Osteocyte (in vitro differentiated cells): ENCODE data around the gene VASP. TPM values are rescaled to one million over a fixed set of nuclear protein-coding genes. Genes with fewer than 3 reads are reported as not detected.
A peak's percentile ranks its signal among the peaks of the same experiment; 100 is the strongest.

ENCODE experiments used
- DNase-seq: peaks from one replicate; pipeline ENCODE4 v3.0.0; 2021; ENCODE audit warnings: mixed read lengths; ENCODE audit not compliant: unreplicated experiment; ENCODE audit errors: extremely low spot score
- H3K27ac Mint-ChIP-seq: one replicate; pipeline ENCODE4 v1.8.0; 2021; ENCODE audit warnings: mild to moderate bottlenecking, mixed read lengths; ENCODE audit not compliant: unreplicated experiment
- H3K27me3 Mint-ChIP-seq: one replicate; pipeline ENCODE4 v1.8.0; 2021; ENCODE audit warnings: mixed read lengths; ENCODE audit not compliant: unreplicated experiment
- H3K36me3 Mint-ChIP-seq: one replicate; pipeline ENCODE4 v1.8.0; 2021; ENCODE audit warnings: mixed read lengths; ENCODE audit not compliant: unreplicated experiment
- H3K4me1 Mint-ChIP-seq: one replicate; pipeline ENCODE4 v1.8.0; 2021; ENCODE audit warnings: mixed read lengths; ENCODE audit not compliant: unreplicated experiment
- H3K4me3 Mint-ChIP-seq: one replicate; pipeline ENCODE4 v1.8.0; 2021; ENCODE audit warnings: mild to moderate bottlenecking, moderate library complexity, mixed read lengths; ENCODE audit not compliant: unreplicated experiment
- H3K9me3 Mint-ChIP-seq: one replicate; pipeline ENCODE4 v1.8.0; 2021; ENCODE audit warnings: mixed read lengths; ENCODE audit not compliant: unreplicated experiment
- total RNA-seq: library from RNA; stranded (reverse); gene quantifications from 2 replicates; pipeline ENCODE4 v1.2.1, GENCODE V29; 2021
- TF ChIP-seq, protein P1 (sequence below): fragments of 200-600 bp; sonication (generic); IDR thresholded peaks from 2 replicates; pipeline ENCODE4 v1.5.0; 2021; ENCODE audit warnings: antibody characterized with exemption, mild to moderate bottlenecking, moderate library complexity

VASP gene
- total RNA-seq, 1 donor from 2014 or later = 61.9 TPM

DNA sequence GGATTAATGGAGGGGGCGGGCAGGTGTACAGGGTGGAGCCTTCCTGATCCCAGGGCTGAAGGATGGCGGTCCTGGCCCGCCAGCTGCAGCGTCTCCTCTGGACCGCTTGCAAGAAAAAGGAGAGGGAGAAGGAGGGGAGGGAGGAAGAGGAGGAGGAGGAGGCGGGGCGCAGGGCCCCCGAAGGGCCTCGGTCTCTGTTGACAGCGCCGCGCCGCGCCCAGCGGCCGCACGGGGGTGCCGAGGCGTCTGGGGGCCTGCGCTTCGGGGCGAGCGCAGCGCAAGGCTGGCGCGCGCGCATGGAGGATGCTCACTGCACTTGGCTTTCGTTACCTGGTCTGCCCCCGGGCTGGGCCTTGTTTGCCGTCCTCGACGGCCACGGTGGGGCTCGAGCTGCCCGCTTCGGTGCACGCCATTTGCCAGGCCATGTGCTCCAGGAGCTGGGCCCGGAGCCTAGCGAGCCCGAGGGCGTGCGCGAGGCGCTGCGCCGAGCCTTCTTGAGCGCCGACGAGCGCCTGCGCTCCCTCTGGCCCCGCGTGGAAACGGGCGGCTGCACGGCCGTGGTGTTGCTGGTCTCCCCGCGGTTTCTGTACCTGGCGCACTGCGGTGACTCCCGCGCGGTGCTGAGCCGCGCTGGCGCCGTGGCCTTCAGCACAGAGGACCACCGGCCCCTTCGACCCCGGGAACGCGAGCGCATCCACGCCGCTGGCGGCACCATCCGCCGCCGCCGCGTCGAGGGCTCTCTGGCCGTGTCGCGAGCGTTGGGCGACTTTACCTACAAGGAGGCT, 8.7 kb upstream of the VASP start, which contains the start of gene PPM1N:
TSS of gene PPM1N (plus strand) at position 33 of the 785 bp plus-strand sequence. CDS start at position 63, 30 bp downstream.
- H3K27ac Mint-ChIP-seq = no peak within 1 kb of the TSS
- DNase-seq = no peak

DNA sequence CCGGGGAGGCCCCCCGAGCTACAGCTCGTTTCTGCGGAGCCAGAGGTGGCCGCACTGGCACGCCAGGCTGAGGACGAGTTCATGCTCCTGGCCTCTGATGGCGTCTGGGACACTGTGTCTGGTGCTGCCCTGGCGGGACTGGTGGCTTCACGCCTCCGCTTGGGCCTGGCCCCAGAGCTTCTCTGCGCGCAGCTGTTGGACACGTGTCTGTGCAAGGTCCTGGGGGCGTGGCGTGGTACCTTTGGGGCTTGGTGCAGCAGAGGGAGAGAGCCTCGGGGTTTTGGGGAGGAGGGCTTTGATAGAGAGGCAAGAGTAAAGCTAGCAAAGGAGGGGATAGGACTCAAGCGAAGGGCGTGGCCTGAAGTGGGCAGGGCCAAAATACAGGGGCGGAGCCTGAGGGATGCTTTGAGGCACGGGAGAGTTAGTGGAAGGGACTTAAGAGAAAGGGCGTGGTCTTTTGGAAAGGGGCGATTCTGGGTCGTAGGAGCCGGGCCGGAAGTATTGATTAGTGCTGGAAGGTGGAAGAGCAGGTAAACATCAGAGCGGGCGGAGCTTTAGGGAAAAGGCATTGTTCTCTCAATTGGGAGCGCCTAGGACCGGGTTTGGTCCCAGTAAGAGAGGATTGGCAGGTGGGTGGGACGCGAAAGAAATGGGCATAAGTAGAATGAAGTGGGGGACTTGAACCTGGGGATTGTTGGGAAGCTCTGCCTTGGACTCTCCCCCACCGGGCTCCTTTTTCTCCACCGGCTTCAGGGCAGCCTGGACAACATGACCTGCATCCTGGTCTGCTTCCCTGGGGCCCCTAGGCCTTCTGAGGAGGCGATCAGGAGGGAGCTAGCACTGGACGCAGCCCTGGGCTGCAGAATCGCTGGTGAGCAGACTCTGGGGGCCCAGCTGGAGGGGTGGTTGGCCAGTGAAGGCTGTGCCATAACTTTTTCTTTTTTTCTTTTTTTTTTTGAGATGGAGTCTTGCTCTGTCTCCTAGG, 7.8 kb upstream of the VASP start:
- H3K9me3 Mint-ChIP-seq = no peaks in the 10 kb centered on the region
- TF ChIP-seq, protein P1, sequence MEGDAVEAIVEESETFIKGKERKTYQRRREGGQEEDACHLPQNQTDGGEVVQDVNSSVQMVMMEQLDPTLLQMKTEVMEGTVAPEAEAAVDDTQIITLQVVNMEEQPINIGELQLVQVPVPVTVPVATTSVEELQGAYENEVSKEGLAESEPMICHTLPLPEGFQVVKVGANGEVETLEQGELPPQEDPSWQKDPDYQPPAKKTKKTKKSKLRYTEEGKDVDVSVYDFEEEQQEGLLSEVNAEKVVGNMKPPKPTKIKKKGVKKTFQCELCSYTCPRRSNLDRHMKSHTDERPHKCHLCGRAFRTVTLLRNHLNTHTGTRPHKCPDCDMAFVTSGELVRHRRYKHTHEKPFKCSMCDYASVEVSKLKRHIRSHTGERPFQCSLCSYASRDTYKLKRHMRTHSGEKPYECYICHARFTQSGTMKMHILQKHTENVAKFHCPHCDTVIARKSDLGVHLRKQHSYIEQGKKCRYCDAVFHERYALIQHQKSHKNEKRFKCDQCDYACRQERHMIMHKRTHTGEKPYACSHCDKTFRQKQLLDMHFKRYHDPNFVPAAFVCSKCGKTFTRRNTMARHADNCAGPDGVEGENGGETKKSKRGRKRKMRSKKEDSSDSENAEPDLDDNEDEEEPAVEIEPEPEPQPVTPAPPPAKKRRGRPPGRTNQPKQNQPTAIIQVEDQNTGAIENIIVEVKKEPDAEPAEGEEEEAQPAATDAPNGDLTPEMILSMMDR = no peak
- no peak for DNase-seq
- no peaks in the 10 kb centered on the region for H3K36me3 Mint-ChIP-seq
- H3K27me3 Mint-ChIP-seq = peaks cover 26% of the 10 kb centered on the region
- no peak overlapping the region for H3K27ac Mint-ChIP-seq
- H3K4me3 Mint-ChIP-seq = no peak overlapping the region
- peaks cover 16% of the 10 kb centered on the region for H3K4me1 Mint-ChIP-seq

More for the DNA sequence above, 8.7 kb upstream of the VASP start, which contains the start of gene PPM1N:
- Mint-ChIP-seq H3K9me3 (no peaks in the 10 kb centered on the region), H3K4me3 (peak within 1 kb of the TSS; percentile 81), H3K27me3 (peaks cover 26% of the 10 kb centered on the region), H3K4me1 (peaks cover 17% of the 10 kb centered on the region), H3K36me3 (no peaks in the 10 kb centered on the region)
- TF ChIP-seq, protein P1 = peak; percentile 6

DNA sequence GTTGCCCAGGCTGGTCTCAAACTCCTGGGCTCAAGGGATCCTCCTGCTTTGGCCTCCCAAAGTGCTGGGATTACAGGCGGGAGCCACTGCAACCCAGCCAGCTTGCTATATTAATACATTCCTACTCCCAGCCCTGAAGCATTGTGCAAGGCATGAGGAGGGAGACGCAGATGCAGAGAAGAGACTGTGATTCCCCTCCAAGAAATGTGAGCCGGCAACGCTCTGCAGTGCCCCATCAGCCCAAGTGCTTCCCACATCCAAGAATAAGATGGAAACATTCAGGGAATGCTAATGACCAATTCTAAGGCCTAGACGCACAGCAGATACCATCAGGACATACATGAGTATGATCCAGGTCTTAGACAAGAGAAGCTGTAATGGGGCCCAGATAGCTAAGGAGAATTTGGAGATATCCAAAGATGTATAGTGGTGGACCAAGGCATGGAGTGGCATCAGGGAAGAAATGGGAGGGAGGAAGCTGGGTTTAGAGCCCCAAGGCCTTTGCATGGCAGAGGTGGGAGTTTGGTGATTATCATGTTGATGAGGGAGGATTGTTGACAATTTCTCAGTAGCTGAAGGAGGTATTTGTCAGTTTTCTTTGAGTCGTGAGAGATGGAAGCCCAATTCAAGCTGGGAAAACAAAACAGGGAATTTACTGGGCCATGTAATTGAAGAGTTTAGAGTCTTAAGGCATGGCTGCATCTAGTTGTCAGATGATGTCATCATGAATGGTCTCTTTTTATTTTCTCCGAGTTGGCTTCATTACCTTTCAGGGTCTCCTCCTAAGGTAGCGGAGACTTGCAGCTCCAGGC, 6.2 kb upstream of the VASP start:
- Mint-ChIP-seq H3K4me3 (no peak overlapping the region), H3K9me3 (no peaks in the 10 kb centered on the region), H3K4me1 (peaks cover 21% of the 10 kb centered on the region), H3K27me3 (peaks cover 25% of the 10 kb centered on the region), H3K27ac (no peak overlapping the region), H3K36me3 (no peaks in the 10 kb centered on the region)
- TF ChIP-seq, protein P1 = no peak
- DNase-seq = no peak

DNA sequence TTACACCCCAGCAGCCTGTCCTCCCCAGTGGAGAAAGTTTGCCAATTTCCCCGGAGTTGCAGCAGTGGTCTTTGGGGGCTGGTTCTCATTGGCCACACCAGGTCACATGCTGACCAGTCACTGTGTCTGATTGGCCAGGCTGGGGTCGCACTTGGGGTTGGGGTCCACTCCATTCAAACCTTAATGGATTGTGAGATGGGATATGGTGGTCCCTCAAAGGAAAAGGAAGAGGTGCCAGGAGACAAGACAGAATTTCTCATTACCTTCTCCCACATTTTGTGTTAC, 5.6 kb upstream of the VASP start:
- no peak overlapping the region for H3K4me3 Mint-ChIP-seq
- DNase-seq = no peak

More for the DNA sequence above, 5.6 kb upstream of the VASP start:
- Mint-ChIP-seq H3K9me3 (no peaks in the 10 kb centered on the region), H3K36me3 (no peaks in the 10 kb centered on the region), H3K27me3 (peaks cover 25% of the 10 kb centered on the region), H3K4me1 (peaks cover 24% of the 10 kb centered on the region), H3K27ac (no peak overlapping the region)
- TF ChIP-seq, protein P1 = no peak
